ENCODE measurements around the gene WEE1.

WEE1 gene

DNA sequence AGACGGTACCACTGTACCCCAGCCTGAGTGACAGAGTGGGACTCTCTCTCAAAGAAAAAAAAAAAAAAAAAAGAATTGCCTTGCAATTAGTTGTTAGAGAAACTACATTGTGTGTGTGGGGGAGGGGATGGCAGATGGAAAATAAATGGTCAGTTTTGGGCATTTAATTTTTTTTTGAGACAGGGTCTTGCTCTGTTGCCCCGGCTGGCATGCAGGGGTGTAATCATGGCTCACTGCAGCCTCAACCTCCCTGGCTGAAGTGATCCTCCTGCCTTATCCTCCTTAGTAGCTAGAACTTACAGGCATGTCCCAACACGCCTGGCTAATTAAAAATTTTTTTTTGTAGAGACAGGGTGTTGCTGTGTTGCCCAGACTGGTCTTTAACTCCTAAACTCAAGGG, 36.4 kb downstream of the WEE1 start:
- Histone ChIP-seq H3K36me3 (ENCODE audit: low read length) (no peaks in the 10 kb centered on the region), H3K9me3 (ENCODE audit: insufficient read depth, low read length) (no peaks in the 10 kb centered on the region), H4K20me1 (ENCODE audit: low read depth, low read length) (no peaks in the 10 kb centered on the region), H3K79me2 (ENCODE audit: insufficient read depth, low read length) (no peaks in the 10 kb centered on the region), H3K4me2 (ENCODE audit: low read depth, low read length, poor library complexity, severe bottlenecking) (peak overlapping the region; percentile 75), H3K9ac (ENCODE audit: low read length) (peak overlapping the region; percentile 70), H3K4me3 (ENCODE audit: insufficient read depth, low read length, poor library complexity, severe bottlenecking) (peak overlapping the region; percentile 2), H3K27ac (ENCODE audit: low read depth, low read length) (peak overlapping the region; percentile 98), H3F3A (ENCODE audit: insufficient read depth) (peaks cover 95% of the 10 kb centered on the region), H3K9me2 (replicated peaks; ENCODE audit: insufficient read depth, low read length) (no peaks in the 10 kb centered on the region), H3K27me3 (ENCODE audit: low read length) (no peaks in the 10 kb centered on the region), H2AFZ (ENCODE audit: low read depth, low read length, severe bottlenecking) (no peak overlapping the region)
- TF ChIP-seq EZH2phosphoT487 (conservative IDR thresholded peaks at IDR 0.05; ENCODE audit: low read length) (no peak), CTCF (IDR thresholded peaks at IDR 0.05; ENCODE audit: insufficient read depth, low read length, poor library complexity, severe bottlenecking) (no peak)

GRCh38 chr11:9613118-9613829, 39.8 kb downstream of the WEE1 start:
- Histone ChIP-seq H3K36me3 (ENCODE audit: low read length) (no peaks in the 10 kb centered on the region), H3F3A (ENCODE audit: insufficient read depth) (peaks cover 96% of the 10 kb centered on the region), H3K79me2 (ENCODE audit: insufficient read depth, low read length) (peaks cover 10% of the 10 kb centered on the region; the same call in 1 of the 2 replicates), H3K9ac (ENCODE audit: low read length) (peak overlapping the region; percentile 70), H4K20me1 (ENCODE audit: low read depth, low read length) (no peaks in the 10 kb centered on the region), H3K9me3 (ENCODE audit: insufficient read depth, low read length) (no peaks in the 10 kb centered on the region), H3K9me2 (replicated peaks; ENCODE audit: insufficient read depth, low read length) (no peaks in the 10 kb centered on the region), H3K27me3 (ENCODE audit: low read length) (no peaks in the 10 kb centered on the region), H3K4me2 (ENCODE audit: low read depth, low read length, poor library complexity, severe bottlenecking) (peak overlapping the region; percentile 75), H3K27ac (ENCODE audit: low read depth, low read length) (peak overlapping the region; percentile 98), H2AFZ (ENCODE audit: low read depth, low read length, severe bottlenecking) (no peak overlapping the region), H3K4me3 (ENCODE audit: insufficient read depth, low read length, poor library complexity, severe bottlenecking) (peak overlapping the region; percentile 42)
- TF ChIP-seq CTCF (IDR thresholded peaks at IDR 0.05; ENCODE audit: insufficient read depth, low read length, poor library complexity, severe bottlenecking) (peak; percentile 100), EZH2phosphoT487 (conservative IDR thresholded peaks at IDR 0.05; ENCODE audit: low read length) (no peak)

- Histone ChIP-seq H4K20me1 (ENCODE audit: low read depth, low read length) (no peaks in the 10 kb centered on the region), H3K4me3 (ENCODE audit: insufficient read depth, low read length, poor library complexity, severe bottlenecking) (peak overlapping the region; percentile 45), H3K79me2 (ENCODE audit: insufficient read depth, low read length) (peaks cover 10% of the 10 kb centered on the region; the same call in 1 of the 2 replicates), H3K36me3 (ENCODE audit: low read length) (no peaks in the 10 kb centered on the region), H2AFZ (ENCODE audit: low read depth, low read length, severe bottlenecking) (no peak overlapping the region), H3F3A (ENCODE audit: insufficient read depth) (peaks cover 93% of the 10 kb centered on the region), H3K9me2 (replicated peaks; ENCODE audit: insufficient read depth, low read length) (no peaks in the 10 kb centered on the region), H3K9me3 (ENCODE audit: insufficient read depth, low read length) (no peaks in the 10 kb centered on the region), H3K27me3 (ENCODE audit: low read length) (no peaks in the 10 kb centered on the region), H3K27ac (ENCODE audit: low read depth, low read length) (peak overlapping the region; percentile 98), H3K4me2 (ENCODE audit: low read depth, low read length, poor library complexity, severe bottlenecking) (peak overlapping the region; percentile 93), H3K9ac (ENCODE audit: low read length) (peak overlapping the region; percentile 76)
- TF ChIP-seq EZH2phosphoT487 (conservative IDR thresholded peaks at IDR 0.05; ENCODE audit: low read length) (no peak), CTCF (IDR thresholded peaks at IDR 0.05; ENCODE audit: insufficient read depth, low read length, poor library complexity, severe bottlenecking) (peak; percentile 96)
These were observed 40.6 kb downstream of the WEE1 start for GRCh38 chr11:9613830-9614762.

Data from SU-DHL-6 (cell line).